Measurements from ENCODE around the gene C1orf159. TPM values are rescaled to one million over a fixed set of nuclear protein-coding genes. Genes with fewer than 3 reads are reported as not detected.

C1orf159 gene
- total and polyA plus RNA-seq, 2 donors (not counting 1 experiment from before 2014, with no cell fraction given): 23.0 to 25.6 TPM

GRCh38 chr1:1092894-1093609 lies 22.8 kb downstream of the C1orf159 start:
- peaks cover 5% of the 10 kb centered on the region for H3K4me1 Mint-ChIP-seq
- no peak overlapping the region for H3K4me3 ChIP-seq (ENCODE audit: control extremely low read depth in 1 of 5, extremely low read depth in 1 of 5, insufficient read depth in 1 of 5, low read depth in 2 of 5, low read length in 4 of 5)
- no peaks in the 10 kb centered on the region for H3K27me3 ChIP-seq (replicated peaks in 1 of 4; ENCODE audit: control extremely low read depth in 1 of 4, control insufficient read depth in 3 of 4, insufficient read depth in 4 of 4, low read length in 3 of 4)
- no peaks in the 10 kb centered on the region for H3K79me2 ChIP-seq (ENCODE audit: control insufficient read depth, insufficient read depth, low read length)
- peaks cover 0 to 2% (median 0%) of the 10 kb centered on the region in 3 donors for H3K9me3 ChIP-seq (ENCODE audit: control extremely low read depth in 1 of 3, control insufficient read depth in 2 of 3, insufficient read depth in 1 of 3, low read length in 2 of 3)
- POLR2A ChIA-PET: no interaction called here
- peak overlapping the region; percentile 21 for H3K4me2 ChIP-seq (replicated peaks; ENCODE audit: low read depth, low read length, poor library complexity, severe bottlenecking)
- DNase-seq: peak; percentile 46
- CTCF ChIA-PET: interaction anchor here (1.2 kb wide), 1 partner anchor 60 kb away, joined by 5 read pairs; no protein-coding TSS in a partner anchor
- peaks cover 0 to 7% of the 10 kb centered on the region in 2 donors for H3K4me1 ChIP-seq (ENCODE audit: control insufficient read depth in 2 of 2, insufficient read depth in 2 of 2, low read length in 2 of 2)
- H3K4me3 Mint-ChIP-seq: peak overlapping the region; percentile 70
- intact Hi-C loops (cut with micrococcal nuclease): no loop called here
- no peak overlapping the region for H2AFZ ChIP-seq (ENCODE audit: insufficient read depth, low read depth, low read length, poor library complexity, severe bottlenecking)
- H3K27me3 Mint-ChIP-seq: no peaks in the 10 kb centered on the region
- H3K36me3 ChIP-seq (replicated peaks in 1 of 2; ENCODE audit: control extremely low read depth in 1 of 2, control insufficient read depth in 1 of 2, extremely low read depth in 1 of 2, insufficient read depth in 2 of 2, low read length in 1 of 2): no peaks in the 10 kb centered on the region
- H3K27ac Mint-ChIP-seq: peak overlapping the region; percentile 82
- H4K20me1 ChIP-seq (ENCODE audit: control insufficient read depth, insufficient read depth, low read length, poor library complexity, severe bottlenecking): no peaks in the 10 kb centered on the region
- H3K9me3 Mint-ChIP-seq (ENCODE audit: insufficient read depth): no peaks in the 10 kb centered on the region
- ATAC-seq (ENCODE audit: low read depth): peak; percentile 65
- 80% methylated on average over 14 of the region's 14 CpGs for WGBS (ENCODE audit: insufficient coverage)
- TF ChIP-seq CTCF (IDR thresholded peaks at IDR 0.05) (no peak), EZH2 (IDR thresholded peaks at IDR 0.05; ENCODE audit: borderline replicate concordance, insufficient read depth, low read depth, low read length, poor library complexity, severe bottlenecking) (no peak)
- H3K9ac ChIP-seq (ENCODE audit: low read length): no peak overlapping the region
- H3K27ac ChIP-seq (ENCODE audit: low read length in 2 of 2): peak overlapping the region in 1 of 2 donors; percentile 12

- H3K79me2 ChIP-seq (ENCODE audit: control insufficient read depth, insufficient read depth, low read length): no peaks in the 10 kb centered on the region
- Mint-ChIP-seq H3K4me3 (no peak overlapping the region), H3K27me3 (no peaks in the 10 kb centered on the region), H3K4me1 (peaks cover 5% of the 10 kb centered on the region), H3K27ac (peak overlapping the region; percentile 82), H3K9me3 (ENCODE audit: insufficient read depth) (no peaks in the 10 kb centered on the region)
- H3K4me3 ChIP-seq (ENCODE audit: control extremely low read depth in 1 of 5, extremely low read depth in 1 of 5, insufficient read depth in 1 of 5, low read depth in 2 of 5, low read length in 4 of 5): no peak overlapping the region
- ChIA-PET POLR2A (no interaction called here), CTCF (interaction anchor here (1.2 kb wide), 1 partner anchor 59 kb away, joined by 5 read pairs; no protein-coding TSS in a partner anchor)
- peak overlapping the region; percentile 17 for H3K4me2 ChIP-seq (replicated peaks; ENCODE audit: low read depth, low read length, poor library complexity, severe bottlenecking)
- no peaks in the 10 kb centered on the region for H3K36me3 ChIP-seq (replicated peaks in 1 of 2; ENCODE audit: control extremely low read depth in 1 of 2, control insufficient read depth in 1 of 2, extremely low read depth in 1 of 2, insufficient read depth in 2 of 2, low read length in 1 of 2)
- H2AFZ ChIP-seq (ENCODE audit: insufficient read depth, low read depth, low read length, poor library complexity, severe bottlenecking): no peak overlapping the region
- intact Hi-C loops (cut with micrococcal nuclease): no loop called here
- no peaks in the 10 kb centered on the region for H4K20me1 ChIP-seq (ENCODE audit: control insufficient read depth, insufficient read depth, low read length, poor library complexity, severe bottlenecking)
- no peak overlapping the region for H3K9ac ChIP-seq (ENCODE audit: low read length)
- DNase-seq: no peak
- peak overlapping the region in 1 of 2 donors; percentile 12 for H3K27ac ChIP-seq (ENCODE audit: low read length in 2 of 2)
- no peak for ATAC-seq (ENCODE audit: low read depth)
- H3K4me1 ChIP-seq (ENCODE audit: control insufficient read depth in 2 of 2, insufficient read depth in 2 of 2, low read length in 2 of 2): peaks cover 0 to 7% of the 10 kb centered on the region in 2 donors
- 97% methylated on average over 21 of the region's 28 CpGs for WGBS (ENCODE audit: insufficient coverage)
- H3K9me3 ChIP-seq (ENCODE audit: control extremely low read depth in 1 of 3, control insufficient read depth in 2 of 3, insufficient read depth in 1 of 3, low read length in 2 of 3): no peaks in the 10 kb centered on the region
- TF ChIP-seq EZH2 (IDR thresholded peaks at IDR 0.05; ENCODE audit: borderline replicate concordance, insufficient read depth, low read depth, low read length, poor library complexity, severe bottlenecking): no peak
- TF ChIP-seq CTCF (IDR thresholded peaks at IDR 0.05): no peak
- H3K27me3 ChIP-seq (replicated peaks in 1 of 4; ENCODE audit: control extremely low read depth in 1 of 4, control insufficient read depth in 3 of 4, insufficient read depth in 4 of 4, low read length in 3 of 4): no peaks in the 10 kb centered on the region
Measured at GRCh38 chr1:1092149-1092855, 23.6 kb downstream of the C1orf159 start.
